Measurements from ENCODE around the gene SLC2A8.
A peak's percentile ranks its signal among the peaks of the same experiment; 100 is the strongest.

SLC2A8 gene, protein sequence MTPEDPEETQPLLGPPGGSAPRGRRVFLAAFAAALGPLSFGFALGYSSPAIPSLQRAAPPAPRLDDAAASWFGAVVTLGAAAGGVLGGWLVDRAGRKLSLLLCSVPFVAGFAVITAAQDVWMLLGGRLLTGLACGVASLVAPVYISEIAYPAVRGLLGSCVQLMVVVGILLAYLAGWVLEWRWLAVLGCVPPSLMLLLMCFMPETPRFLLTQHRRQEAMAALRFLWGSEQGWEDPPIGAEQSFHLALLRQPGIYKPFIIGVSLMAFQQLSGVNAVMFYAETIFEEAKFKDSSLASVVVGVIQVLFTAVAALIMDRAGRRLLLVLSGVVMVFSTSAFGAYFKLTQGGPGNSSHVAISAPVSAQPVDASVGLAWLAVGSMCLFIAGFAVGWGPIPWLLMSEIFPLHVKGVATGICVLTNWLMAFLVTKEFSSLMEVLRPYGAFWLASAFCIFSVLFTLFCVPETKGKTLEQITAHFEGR

DNA sequence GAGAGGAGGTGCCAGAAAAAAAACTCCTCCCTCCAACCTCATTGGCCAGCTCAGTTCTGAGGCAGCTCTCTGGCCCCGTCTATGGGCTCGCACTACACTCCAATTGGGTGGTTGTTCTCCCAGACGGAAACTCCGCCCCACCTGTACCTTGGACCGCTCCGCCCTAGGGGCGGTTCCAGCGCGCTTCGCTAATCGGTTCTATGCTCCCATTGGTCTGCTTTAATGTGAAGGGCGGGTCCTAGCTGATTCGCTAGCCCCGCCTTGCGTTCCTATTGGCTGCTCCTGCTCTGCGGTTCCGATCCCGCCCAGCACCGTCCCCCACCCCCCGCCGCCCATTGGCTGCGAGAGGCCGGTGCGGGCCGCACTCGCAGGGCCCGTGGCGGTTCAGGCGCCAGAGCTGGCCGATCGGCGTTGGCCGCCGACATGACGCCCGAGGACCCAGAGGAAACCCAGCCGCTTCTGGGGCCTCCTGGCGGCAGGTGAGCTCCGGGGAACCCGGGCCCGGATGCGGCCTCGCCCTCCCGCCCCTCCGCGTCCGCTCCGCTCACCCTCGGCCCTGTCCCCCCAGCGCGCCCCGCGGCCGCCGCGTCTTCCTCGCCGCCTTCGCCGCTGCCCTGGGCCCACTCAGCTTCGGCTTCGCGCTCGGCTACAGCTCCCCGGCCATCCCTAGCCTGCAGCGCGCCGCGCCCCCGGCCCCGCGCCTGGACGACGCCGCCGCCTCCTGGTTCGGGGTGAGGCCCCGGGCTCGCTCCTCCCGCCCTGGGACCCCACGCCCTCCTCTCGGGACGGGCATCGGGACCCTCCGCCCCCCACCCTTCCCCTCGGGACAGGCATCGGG lies at the start of gene SLC2A8:
SLC2A8 (plus strand) TSS at position 362 of the 838 bp plus-strand sequence; CDS start at position 424, 62 bp downstream.
- peak; percentile 100 for DNase-seq

- peak; percentile 11 to 35 for DNase-seq
Observed at GRCh38 chr9:127347831-127348776, 48.9 kb upstream of the SLC2A8 start.

DNA sequence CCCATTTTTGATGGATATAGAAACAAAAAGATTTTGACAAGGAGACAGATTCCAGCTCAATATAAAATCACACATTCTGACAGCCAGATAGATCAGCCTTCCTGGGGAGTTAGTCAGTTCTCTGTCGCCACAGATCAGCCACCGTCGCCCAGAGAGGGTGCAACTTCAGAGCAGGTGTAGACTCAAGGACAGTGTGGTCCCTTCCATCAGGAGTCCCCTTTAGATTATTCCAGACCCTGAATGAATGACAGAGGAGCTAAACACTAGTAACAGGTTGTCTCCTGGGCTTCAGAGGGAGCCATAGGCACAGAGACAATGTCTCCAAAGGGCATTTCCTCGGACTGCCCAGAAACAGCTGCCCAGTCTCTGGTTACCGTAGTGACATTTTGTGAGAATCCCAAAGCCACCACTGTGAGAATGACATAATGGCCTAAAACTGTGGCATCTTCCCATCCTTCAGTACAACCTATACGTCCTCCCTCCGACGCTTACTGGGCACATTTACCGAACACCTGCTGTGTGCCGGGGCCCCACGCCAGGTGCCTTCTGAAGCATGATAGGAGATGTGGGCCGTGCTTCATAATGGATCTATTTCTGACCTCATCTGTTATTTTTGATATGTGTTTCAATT lies 47.4 kb upstream of the SLC2A8 start:
- DNase-seq = no peak

GRCh38 chr9:127351182-127352166 lies 45.5 kb upstream of the SLC2A8 start:
- DNase-seq = no peak

DNA sequence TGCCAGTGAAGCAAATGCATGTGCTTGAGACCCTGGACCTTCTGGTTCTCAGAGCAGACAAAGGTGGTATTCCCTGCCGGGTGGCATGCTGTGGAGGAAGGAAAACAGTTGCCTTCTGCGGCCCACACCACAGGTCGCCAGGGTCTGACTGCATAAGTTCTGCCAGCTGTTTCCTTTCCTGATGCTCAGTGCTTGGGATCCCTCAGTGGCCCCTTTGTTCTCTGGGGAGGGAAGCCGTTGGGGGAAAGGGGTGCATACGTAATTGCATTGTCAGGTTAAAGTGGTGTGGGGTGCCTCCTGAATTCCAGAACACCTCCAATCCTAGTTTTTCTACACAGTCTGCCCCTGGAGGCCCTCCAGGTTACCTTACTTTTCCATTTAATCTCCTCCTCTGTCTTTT lies 43.1 kb upstream of the SLC2A8 start:
- DNase-seq = no peak

GRCh38 chr9:127356906-127357305 lies 40.1 kb upstream of the SLC2A8 start:
- DNase-seq = no peak

- no peak for DNase-seq
Observed at GRCh38 chr9:127358023-127358535, 38.9 kb upstream of the SLC2A8 start.

DNA sequence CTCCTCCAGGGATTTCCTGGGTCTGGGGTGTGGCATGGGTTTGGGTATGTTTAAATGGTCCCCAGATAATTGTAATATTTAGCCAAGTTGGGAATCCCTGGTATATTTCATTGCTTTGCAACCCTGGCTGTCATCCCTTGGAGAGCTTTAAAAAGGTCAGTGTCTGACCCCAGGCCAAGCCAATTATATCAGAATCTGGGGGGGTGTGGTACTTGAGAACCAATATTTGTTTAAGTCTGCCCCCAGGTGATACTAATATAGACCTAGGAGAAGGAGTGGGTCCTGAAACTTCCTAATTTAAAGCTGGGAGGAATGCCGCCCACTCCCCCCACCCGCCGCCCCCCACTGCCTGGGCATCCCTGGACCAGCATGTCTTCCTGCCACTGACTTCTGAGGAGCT lies 38.2 kb upstream of the SLC2A8 start:
- no peak for DNase-seq

- no peak for DNase-seq
Observed at GRCh38 chr9:127360250-127360649, 36.7 kb upstream of the SLC2A8 start.

- DNase-seq = no peak
Observed at GRCh38 chr9:127360829-127361228, 36.1 kb upstream of the SLC2A8 start.

GRCh38 chr9:127361561-127361960 lies 35.4 kb upstream of the SLC2A8 start:
- DNase-seq = no peak

GRCh38 chr9:127362829-127363228 lies 34.1 kb upstream of the SLC2A8 start:
- DNase-seq = no peak

DNA sequence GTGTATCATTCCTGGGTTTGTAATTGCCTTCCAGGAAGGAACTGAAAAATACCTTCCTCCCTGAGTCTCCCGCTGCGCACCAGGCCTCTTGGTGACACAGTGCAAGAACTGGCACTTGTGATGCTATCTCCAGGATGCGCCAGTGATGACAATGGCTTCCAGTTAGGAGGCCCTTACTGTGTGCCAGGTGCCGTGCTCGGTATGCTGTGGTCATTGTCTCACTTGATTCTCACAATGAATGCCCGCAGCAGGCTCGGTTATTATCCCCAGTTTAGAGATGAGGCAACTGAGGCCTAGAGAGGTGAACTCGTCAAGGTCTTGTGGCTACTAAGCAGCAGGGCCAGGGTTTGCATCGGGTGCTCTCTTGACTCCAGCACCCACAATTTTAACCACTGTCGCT lies 31.5 kb upstream of the SLC2A8 start:
- no peak for DNase-seq

DNA sequence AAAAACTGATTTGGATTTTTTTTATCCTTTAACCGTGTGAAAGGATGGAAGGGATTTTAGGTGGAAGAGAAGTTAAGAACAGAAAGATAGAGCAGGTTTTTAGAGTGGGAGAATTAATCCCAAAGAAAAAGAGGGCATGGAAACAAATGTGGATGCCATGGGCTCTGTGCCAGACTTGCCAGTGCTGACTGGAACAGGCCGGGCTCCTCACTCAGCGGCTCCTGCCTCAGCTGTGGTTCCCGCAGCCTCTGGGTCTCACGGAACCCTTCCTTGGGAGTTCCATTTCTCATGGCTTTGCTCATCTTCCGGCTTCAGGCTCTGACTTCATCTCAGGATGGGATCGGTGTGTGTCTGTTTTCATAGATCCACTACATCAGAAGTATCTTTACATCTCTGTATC lies 30.4 kb upstream of the SLC2A8 start:
- DNase-seq = peak in 1 of 2 donors; percentile 7

GRCh38 chr9:127368852-127369402 lies 28.0 kb upstream of the SLC2A8 start:
- DNase-seq = no peak

DNA sequence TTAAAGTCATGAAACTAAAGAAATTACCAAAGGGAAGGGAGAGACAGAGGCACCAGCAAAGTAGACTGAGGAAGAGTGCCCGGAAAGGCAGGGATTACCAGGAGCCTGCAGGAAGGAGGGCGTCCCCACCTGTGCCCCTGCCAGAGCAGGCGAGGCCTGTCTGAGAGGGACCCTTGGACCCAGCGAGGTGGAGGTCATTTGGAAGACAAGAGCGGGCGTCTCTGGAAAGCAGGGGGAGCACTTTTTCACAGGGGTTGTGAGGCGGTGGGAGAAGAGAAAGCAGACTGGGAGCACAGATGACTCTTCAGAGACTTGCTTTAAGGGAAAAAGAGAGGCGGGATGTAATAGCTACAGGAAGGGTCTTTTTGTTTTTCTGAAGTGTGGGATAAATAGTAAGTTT lies 27.5 kb upstream of the SLC2A8 start:
- no peak for DNase-seq

- no peak for DNase-seq
Observed at GRCh38 chr9:127370147-127370579, 26.8 kb upstream of the SLC2A8 start.

DNA sequence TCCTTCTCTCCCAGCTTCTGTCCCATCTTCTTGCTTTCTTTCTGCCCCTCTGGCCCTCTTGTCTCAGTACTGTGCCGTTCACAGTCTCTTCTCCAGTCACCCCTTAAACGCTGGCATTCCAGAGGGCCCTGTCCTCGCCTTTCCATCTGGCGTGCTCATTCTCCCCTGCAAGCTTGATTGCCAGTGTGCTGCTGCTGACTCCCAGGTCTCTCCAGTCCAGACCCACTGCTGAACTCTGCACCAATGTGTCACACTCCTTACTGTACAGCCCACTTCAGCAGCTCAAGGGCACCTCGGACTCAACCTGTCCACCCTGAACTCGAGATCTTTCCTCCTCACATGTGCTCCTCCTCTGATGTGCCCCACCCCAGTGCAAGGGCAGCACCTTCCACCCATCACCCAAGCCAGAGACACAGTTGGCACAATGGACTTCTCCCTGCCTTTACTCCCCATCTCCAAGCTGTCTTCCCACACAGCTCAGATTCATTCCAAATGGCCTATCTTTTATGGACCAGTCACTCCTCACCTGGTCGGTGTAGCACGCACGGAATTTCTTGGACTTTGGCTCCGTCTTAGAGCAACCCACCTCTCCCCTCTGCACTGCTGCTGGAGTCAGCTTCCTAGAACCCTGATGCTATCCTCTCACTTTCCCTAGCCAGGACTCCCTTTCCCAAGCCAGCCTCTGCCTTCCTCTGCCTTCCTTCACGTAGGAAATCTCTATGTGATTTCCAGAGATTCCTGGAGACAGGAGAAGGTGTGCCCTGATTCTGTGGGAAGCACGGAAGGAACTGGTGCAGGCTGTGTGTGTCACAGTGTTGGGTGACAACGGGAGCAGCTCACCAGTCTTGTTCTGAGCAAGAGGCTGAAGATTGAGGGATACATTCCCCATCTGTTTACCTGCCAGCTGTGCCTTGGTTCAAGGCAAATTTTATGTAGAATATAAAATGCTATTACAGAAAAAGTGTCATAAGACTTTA lies 26.0 kb upstream of the SLC2A8 start:
- DNase-seq = no peak

DNA sequence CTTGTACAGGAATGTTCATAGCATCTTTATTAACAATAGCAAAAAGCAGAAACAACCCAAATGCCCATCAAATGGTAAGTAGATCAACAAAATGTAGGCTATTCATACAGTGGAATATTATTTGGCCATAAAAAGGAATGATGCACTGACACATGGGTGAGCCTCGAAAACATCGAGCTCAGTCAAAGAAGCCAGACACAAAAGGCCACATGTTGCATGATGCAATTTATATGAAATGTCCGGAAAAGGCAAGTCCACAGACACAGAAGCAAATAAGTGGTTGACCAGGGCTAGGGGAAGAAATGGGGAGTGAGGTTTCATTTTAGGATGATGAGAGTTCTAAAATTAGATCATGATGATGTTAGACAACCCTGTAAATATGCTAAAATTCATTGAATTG lies 16.5 kb upstream of the SLC2A8 start:
- no peak for DNase-seq
